ENCODE data around the gene MMGT1.

GRCh38 chrX:136019226-136019625 is 45.4 kb upstream of the MMGT1 start:
- TF ChIP-seq CTCF (IDR thresholded peaks at IDR 0.05), result no peak
- TF ChIP-seq ZFX (IDR thresholded peaks at IDR 0.05; ENCODE audit: borderline replicate concordance), result no peak
